ENCODE measurements around the gene BAIAP2. TPM values are rescaled to one million over a fixed set of nuclear protein-coding genes. Genes with fewer than 3 reads are reported as not detected.

The BAIAP2 gene
- total RNA-seq, 1 donor from 2014 or later: 48.9 TPM

DNA sequence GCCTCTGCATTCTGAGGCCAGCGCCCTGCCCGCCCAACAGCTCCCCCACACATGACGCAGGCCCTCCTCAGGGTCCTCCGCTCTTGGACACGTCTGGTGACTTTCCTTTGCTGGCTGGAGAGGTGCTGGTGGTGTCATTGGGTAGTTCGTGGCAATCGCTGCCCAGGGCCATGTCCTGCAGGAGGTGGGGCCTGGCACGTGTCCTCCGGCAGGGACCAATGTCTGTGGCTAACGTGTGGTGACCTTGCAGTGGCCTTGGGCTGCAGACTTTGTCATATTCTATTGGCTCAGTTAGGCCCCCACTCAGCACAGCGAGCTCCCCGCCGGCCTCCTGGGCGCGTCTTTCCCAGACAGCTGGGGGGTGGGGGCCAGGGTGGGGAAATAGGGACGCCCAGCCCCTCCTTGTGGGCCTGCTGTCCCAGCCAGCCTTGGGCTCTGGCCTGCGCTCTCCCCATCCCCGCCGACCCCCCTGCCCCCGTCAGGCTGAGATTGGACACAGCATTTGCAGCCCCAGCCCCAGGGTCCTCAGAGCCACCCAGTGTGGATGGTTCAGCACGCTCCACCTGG is 78.3 kb downstream of the BAIAP2 start:
- Mint-ChIP-seq H3K4me3 (no peak overlapping the region), H3K27ac (no peak overlapping the region), H3K27me3 (ENCODE audit: low read depth) (no peaks in the 10 kb centered on the region), H3K9me3 (no peaks in the 10 kb centered on the region), H3K4me1 (peaks cover 1% of the 10 kb centered on the region), H3K36me3 (peaks cover 4% of the 10 kb centered on the region)
- TF ChIP-seq, protein P1, sequence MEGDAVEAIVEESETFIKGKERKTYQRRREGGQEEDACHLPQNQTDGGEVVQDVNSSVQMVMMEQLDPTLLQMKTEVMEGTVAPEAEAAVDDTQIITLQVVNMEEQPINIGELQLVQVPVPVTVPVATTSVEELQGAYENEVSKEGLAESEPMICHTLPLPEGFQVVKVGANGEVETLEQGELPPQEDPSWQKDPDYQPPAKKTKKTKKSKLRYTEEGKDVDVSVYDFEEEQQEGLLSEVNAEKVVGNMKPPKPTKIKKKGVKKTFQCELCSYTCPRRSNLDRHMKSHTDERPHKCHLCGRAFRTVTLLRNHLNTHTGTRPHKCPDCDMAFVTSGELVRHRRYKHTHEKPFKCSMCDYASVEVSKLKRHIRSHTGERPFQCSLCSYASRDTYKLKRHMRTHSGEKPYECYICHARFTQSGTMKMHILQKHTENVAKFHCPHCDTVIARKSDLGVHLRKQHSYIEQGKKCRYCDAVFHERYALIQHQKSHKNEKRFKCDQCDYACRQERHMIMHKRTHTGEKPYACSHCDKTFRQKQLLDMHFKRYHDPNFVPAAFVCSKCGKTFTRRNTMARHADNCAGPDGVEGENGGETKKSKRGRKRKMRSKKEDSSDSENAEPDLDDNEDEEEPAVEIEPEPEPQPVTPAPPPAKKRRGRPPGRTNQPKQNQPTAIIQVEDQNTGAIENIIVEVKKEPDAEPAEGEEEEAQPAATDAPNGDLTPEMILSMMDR (IDR thresholded peaks at IDR 0.05; ENCODE audit: unreplicated experiment): no peak
- DNase-seq (ENCODE audit: low spot score in 2 of 2, unreplicated experiment in 2 of 2): no peak

DNA sequence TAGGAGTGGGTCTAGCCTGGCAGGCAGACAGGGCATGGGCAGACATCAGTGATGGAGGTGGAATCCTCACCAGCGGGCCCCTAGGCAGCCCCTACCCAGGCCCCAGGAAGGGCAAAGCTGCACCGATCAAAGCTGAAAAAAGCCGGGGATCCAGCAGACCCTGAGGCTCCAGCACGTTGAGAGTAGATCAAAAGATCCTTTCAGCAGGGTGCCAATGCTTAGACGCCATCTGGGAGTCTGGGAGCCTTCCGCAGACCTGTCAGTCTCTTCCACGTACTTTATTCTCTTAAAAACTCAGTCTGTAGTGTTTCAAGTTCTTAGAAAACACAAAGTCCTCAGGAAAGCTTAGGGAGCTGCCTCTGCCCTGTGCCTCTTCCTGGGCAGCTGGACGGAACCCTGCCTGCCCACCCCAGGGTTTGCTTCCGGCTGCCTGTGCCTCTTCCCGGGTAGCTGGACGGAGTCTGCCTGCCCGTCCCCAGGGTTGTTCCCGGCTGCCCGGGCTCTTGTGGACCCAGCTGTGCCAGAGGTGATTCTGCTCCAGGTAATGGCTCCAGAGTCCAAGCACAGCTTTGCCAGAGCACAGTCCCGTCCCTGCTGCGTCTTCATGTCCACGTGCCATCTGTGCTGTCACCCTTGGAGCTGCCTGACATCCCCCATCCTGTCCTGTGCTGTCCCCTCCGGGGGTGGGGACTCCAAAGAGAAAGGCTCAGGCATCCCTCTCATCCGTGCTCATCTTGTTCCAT is 79.6 kb downstream of the BAIAP2 start:
- H3K4me3 Mint-ChIP-seq: no peak overlapping the region
- H3K9me3 Mint-ChIP-seq: no peaks in the 10 kb centered on the region
- TF ChIP-seq, protein P1 (IDR thresholded peaks at IDR 0.05; ENCODE audit: unreplicated experiment): no peak
- H3K27ac Mint-ChIP-seq: no peak overlapping the region
- H3K36me3 Mint-ChIP-seq: peaks cover 4% of the 10 kb centered on the region
- no peaks in the 10 kb centered on the region for H3K27me3 Mint-ChIP-seq (ENCODE audit: low read depth)
- peaks cover 6% of the 10 kb centered on the region for H3K4me1 Mint-ChIP-seq
- DNase-seq (ENCODE audit: low spot score in 2 of 2, unreplicated experiment in 2 of 2): no peak

DNA sequence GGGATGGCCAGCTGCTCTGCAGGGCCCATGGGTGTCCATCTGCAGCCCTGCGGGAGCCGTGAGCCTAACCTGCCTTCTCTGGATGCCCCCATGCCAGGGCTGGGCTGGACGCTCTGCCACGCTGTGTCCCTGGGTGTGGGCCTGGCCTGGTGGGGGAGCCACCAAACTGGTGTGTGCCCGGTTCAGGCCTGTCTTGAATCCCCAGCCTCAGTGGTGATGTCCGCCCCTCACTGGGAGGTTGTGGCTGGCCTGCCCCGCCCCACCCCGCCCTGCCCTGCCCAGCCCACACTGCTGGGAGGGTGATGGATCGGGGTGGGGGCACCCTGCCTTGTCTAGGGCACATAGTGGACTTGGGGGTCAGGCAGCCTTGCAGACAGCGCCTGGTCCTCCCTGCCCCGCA is 80.3 kb downstream of the BAIAP2 start:
- Mint-ChIP-seq H3K9me3 (no peaks in the 10 kb centered on the region), H3K4me1 (peaks cover 8% of the 10 kb centered on the region), H3K27me3 (ENCODE audit: low read depth) (no peaks in the 10 kb centered on the region), H3K36me3 (no peaks in the 10 kb centered on the region), H3K4me3 (no peak overlapping the region), H3K27ac (no peak overlapping the region)
- TF ChIP-seq, protein P1 (IDR thresholded peaks at IDR 0.05; ENCODE audit: unreplicated experiment): no peak
- DNase-seq (ENCODE audit: low spot score in 2 of 2, unreplicated experiment in 2 of 2): no peak

DNA sequence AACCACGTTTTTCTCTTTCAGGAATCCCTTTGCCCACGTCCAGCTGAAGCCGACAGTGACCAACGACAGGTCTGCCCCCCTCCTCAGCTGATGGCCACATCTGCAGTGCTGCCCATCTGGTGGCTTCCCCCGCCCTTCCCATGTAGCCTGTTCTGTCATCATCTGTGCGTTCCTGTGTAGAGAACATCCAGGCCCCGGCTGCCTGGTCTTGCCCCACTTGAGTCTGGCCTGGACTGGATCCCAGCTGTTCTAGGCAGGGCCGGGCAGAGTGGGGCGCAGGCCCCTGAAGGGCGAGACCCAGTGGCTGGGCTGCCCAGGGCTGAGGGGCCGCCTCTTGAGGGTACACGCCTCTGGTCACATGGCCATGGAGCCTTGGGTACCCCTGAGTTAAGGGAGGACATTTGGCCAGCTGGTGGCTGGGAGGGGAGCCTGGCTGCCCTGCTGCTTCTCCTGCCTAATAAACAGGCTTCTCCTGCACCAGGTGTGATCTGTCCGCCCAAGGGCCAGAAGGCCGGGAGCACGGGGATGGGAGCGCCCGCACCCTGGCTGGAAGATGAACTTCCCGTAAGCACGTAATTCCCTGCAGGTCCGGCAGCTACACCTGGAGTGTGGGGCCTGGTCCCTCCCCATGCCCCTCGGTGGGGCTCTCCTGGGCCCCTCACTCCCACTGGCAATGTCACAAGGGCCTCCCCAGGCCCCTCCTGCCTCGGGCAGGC is 81.0 kb downstream of the BAIAP2 start:
- Mint-ChIP-seq H3K9me3 (no peaks in the 10 kb centered on the region), H3K36me3 (no peaks in the 10 kb centered on the region), H3K27me3 (ENCODE audit: low read depth) (no peaks in the 10 kb centered on the region), H3K4me3 (no peak overlapping the region), H3K4me1 (peaks cover 8% of the 10 kb centered on the region), H3K27ac (no peak overlapping the region)
- no peak for DNase-seq (ENCODE audit: low spot score in 2 of 2, unreplicated experiment in 2 of 2)
- TF ChIP-seq, protein P1 (IDR thresholded peaks at IDR 0.05; ENCODE audit: unreplicated experiment): no peak

DNA sequence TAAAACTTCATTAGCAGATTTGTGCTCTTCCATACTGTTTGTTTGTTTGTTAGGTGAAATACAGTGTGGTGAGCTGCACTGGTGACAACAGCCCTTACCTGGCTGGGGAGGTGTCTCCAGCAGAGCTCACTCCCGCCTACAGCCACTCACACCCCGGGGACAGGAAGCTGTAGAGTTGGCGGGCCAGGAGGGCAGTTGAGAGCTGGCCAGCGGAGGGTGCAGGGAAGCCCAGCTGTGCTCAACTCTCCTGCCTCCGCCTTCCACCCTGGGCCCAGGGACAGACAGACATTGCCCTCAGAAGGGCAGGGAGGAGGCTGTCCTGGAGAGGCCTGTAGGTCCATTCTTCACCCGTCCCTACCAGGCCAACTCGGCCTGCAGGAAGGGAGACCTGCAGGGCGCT is 81.8 kb downstream of the BAIAP2 start:
- no peaks in the 10 kb centered on the region for H3K36me3 Mint-ChIP-seq
- H3K9me3 Mint-ChIP-seq: no peaks in the 10 kb centered on the region
- no peak overlapping the region for H3K27ac Mint-ChIP-seq
- no peak for DNase-seq (ENCODE audit: low spot score in 2 of 2, unreplicated experiment in 2 of 2)
- no peaks in the 10 kb centered on the region for H3K27me3 Mint-ChIP-seq (ENCODE audit: low read depth)
- H3K4me1 Mint-ChIP-seq: peaks cover 8% of the 10 kb centered on the region
- no peak overlapping the region for H3K4me3 Mint-ChIP-seq
- TF ChIP-seq, protein P1 (IDR thresholded peaks at IDR 0.05; ENCODE audit: unreplicated experiment): no peak
